GM12878 (cell line): ENCODE data around the gene PPP1R13B. TPM values are rescaled to one million over a fixed set of nuclear protein-coding genes. Genes with fewer than 3 reads are reported as not detected.

ENCODE experiments used
- ATAC-seq: fragments of 200-7000 bp; cut with Tn5 transposase; 3 replicates; pipeline ENCODE4 v1.9.1; 2020; ENCODE audit warnings: mild to moderate bottlenecking, moderate library complexity
- BruUV-seq: library from RNA; stranded (reverse); fragments of 400-500 nt; replicated peaks from 2 replicates; lab custom pipeline; 2021; lab: Mats Ljungman, UMichigan
- CTCF ChIA-PET: fragments of 300-600 bp; sonication (Branson Sonifier 250); formaldehyde crosslinking; extraction: SDS; loops from one replicate; lab custom pipeline; 2021; ENCODE audit warnings: inconsistent platforms; lab: Yijun Ruan, JAX
- POLR2A ChIA-PET: fragments of 350-600 bp; formaldehyde crosslinking; extraction: SDS; loops from one replicate; lab custom pipeline; 2021; ENCODE audit warnings: inconsistent platforms; lab: Charles Lee
- RAD21 ChIA-PET: fragments of 300-600 bp; sonication (Branson Sonifier 250); formaldehyde crosslinking; loops from one replicate; lab custom pipeline; 2023; ENCODE audit warnings: antibody characterized with exemption; ENCODE audit not compliant: unreplicated experiment; lab: Charles Lee
- SMC1A ChIA-PET: fragments of 300-600 bp; sonication (Branson Sonifier 250); formaldehyde crosslinking; loops from one replicate; lab custom pipeline; 2023; ENCODE audit not compliant: unreplicated experiment, uncharacterized antibody; lab: Charles Lee
- DNase-seq: peaks from one replicate; pipeline ENCODE4 v3.0.0-alpha.2; 2011; ENCODE audit warnings: low read depth, low spot score
- FAIRE-seq: peaks from 3 replicates; lab custom pipeline; 2011; peaks lifted over from hg19 to GRCh38; lab: Jason Lieb, UNC
- H2AFZ ChIP-seq: 2 replicates; pipeline ENCODE4 v1.6.0; 2011; ENCODE audit warnings: low read depth, low read length, control low read depth; ENCODE audit not compliant: control insufficient read depth
- H3K27ac ChIP-seq: 2 replicates; pipeline ENCODE4 v1.5.1; 2011; ENCODE audit warnings: control low read depth; ENCODE audit not compliant: control insufficient read depth, insufficient read depth
- H3K27me3 ChIP-seq, 2 experiments: replicated peaks in 1 of 2; 2 replicates each; pipeline versions ENCODE4 v1.6.0 to v1.6.1; 2011; ENCODE audit warnings: low read length in 1 of 2; ENCODE audit not compliant: control insufficient read depth in 2 of 2, insufficient read depth in 2 of 2
- H3K36me3 ChIP-seq, 2 experiments: 2 replicates each; pipeline ENCODE4 v1.5.1; 2011; ENCODE audit warnings: low read length in 1 of 2; ENCODE audit not compliant: control insufficient read depth in 2 of 2, insufficient read depth in 2 of 2
- H3K4me1 ChIP-seq: 2 replicates; pipeline ENCODE4 v1.6.1; 2011; ENCODE audit warnings: mild to moderate bottlenecking, low read length, moderate library complexity, mixed read lengths; ENCODE audit not compliant: control insufficient read depth, insufficient read depth
- H3K4me2 ChIP-seq: 2 replicates; pipeline ENCODE4 v1.6.0; 2011; ENCODE audit warnings: control low read depth; ENCODE audit not compliant: control insufficient read depth, insufficient read depth
- H3K4me3 ChIP-seq: fragments of 200-600 bp; sonication (generic); 2 replicates; pipeline ENCODE4 v1.5.1; 2016
- H3K79me2 ChIP-seq: 2 replicates; pipeline ENCODE4 v1.6.0; 2011; ENCODE audit warnings: low read length; ENCODE audit not compliant: control insufficient read depth, insufficient read depth
- H3K9ac ChIP-seq: 2 replicates; pipeline ENCODE4 v1.8.0; 2011; ENCODE audit warnings: low read length, control low read depth, mixed read lengths; ENCODE audit not compliant: control insufficient read depth, insufficient read depth
- H3K9me3 ChIP-seq: replicated peaks from 3 replicates; pipeline ENCODE4 v1.5.1; 2011; ENCODE audit warnings: mild to moderate bottlenecking, low read length; ENCODE audit not compliant: control insufficient read depth, insufficient read depth
- H4K20me1 ChIP-seq: 2 replicates; pipeline ENCODE4 v1.6.0; 2011; ENCODE audit not compliant: control insufficient read depth, insufficient read depth
- CREM ChIP-seq: IDR thresholded peaks from 2 replicates; pipeline ENCODE4 v1.6.1; 2014; ENCODE audit warnings: antibody characterized with exemption, low read depth
- POLR2AphosphoS2 ChIP-seq: IDR thresholded peaks from 2 replicates; pipeline ENCODE4 v1.6.1; 2011; ENCODE audit warnings: low read depth, mild to moderate bottlenecking, low read length, improper control_type of control experiment, moderate library complexity
- POU2F2 ChIP-seq: IDR thresholded peaks from 3 replicates; pipeline ENCODE4 v1.6.1; 2011; ENCODE audit warnings: low read depth, mild to moderate bottlenecking, low read length, borderline replicate concordance
- SIX5 ChIP-seq: IDR thresholded peaks from 2 replicates; pipeline ENCODE4 v1.6.1; 2011; ENCODE audit warnings: mild to moderate bottlenecking, low read depth, low read length, moderate library complexity; ENCODE audit not compliant: severe bottlenecking
- ZBED1 ChIP-seq: IDR thresholded peaks from 2 replicates; pipeline ENCODE4 v1.6.1; 2016; ENCODE audit warnings: borderline replicate concordance
- WGBS: methylation state at CpG from one replicate; pipeline ENCODE4 v1.1.6; 2016; ENCODE audit warnings: low lambda C conversion rate; ENCODE audit not compliant: insufficient replicate concordance, insufficient coverage; ENCODE audit errors: missing lambda C conversion rate; 5-methylcytosine and 5-hydroxymethylcytosine counted together
- in situ Hi-C: fragments of 300-500 bp; cut with MboI; formaldehyde crosslinking; loops from 9 replicates; pipeline ENCODE4 v1.14.3; 2018; ENCODE audit warnings: mixed read lengths
- intact Hi-C: fragments of 100-400 bp; cut with micrococcal nuclease; formaldehyde crosslinking; loops from one replicate; pipeline ENCODE4 v1.14.2; 2022; ENCODE audit not compliant: unreplicated experiment
- polyA plus RNA-seq, 11 experiments: library from polyadenylated mRNA; depleted of rRNA in 4 of 11; unstranded in 6 of 11; stranded (reverse) in 5 of 11; fragments of >200 nt; fragmentation: Nextera tagmentation in 4 of 11; fragmentation: Illumina TruSeq in 1 of 11; extraction: Ambion mirVana in 4 of 11; extraction: Trizol in 1 of 11; gene quantifications; 1 replicate in 1 of 11; 2 replicates in 10 of 11; pipeline versions ENCODE4 v1.2.1 to v1.2.3, GENCODE V29; 2011 to 2016; ENCODE audit warnings: inconsistent platforms in 2 of 11, missing spikeins in 2 of 11, low read depth in 1 of 11
- total RNA-seq, 4 experiments: library from RNA; depleted of rRNA in 3 of 4; stranded (reverse); fragments of >200 nt in 3 of 4; fragmentation: Illumina TruSeq in 1 of 4; extraction: Trizol in 1 of 4; gene quantifications; 2 replicates each; pipeline versions ENCODE4 v1.2.1 to v1.2.3, GENCODE V29; 2013 to 2021
- TF ChIP-seq, protein P1 (sequence below): fragments of 450-650 bp; IDR thresholded peaks from 2 replicates; pipeline ENCODE4 v1.6.1; 2017; ENCODE audit warnings: mild to moderate bottlenecking

The PPP1R13B gene
- total and polyA plus RNA-seq, 10 of the 15 experiments (the other 5 are each of a cell fraction or from before 2014, with no cell fraction given), result 0.16 to 8.1 (median 3.2) TPM

DNA sequence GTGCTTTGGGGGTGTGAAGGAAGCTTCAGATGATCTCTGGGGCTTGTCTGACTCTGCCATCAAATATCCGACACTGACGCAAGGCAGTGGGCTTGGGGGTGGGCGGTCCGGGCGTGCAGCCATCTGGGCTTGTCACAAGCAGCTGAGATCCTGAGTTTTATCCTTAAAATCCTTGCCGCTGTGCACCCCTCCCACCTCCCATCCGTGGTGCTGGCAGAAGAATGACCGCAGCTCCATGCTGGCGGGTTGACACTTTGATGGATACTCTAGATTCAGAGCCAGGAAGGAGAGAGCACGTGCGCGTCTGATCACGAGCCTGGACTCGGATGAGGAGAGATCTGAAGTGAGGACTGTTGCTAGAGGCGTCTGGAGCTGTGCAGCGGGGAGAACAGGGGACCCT is 128.8 kb downstream of the PPP1R13B start:
- ATAC-seq (no peak), FAIRE-seq (no peak), DNase-seq (no peak)
- no peaks in the 10 kb centered on the region for H4K20me1 ChIP-seq
- H3K27me3 ChIP-seq, result no peaks in the 10 kb centered on the region
- no peaks in the 10 kb centered on the region for H3K36me3 ChIP-seq
- intact Hi-C loops, result no loop called here
- H3K4me3 ChIP-seq, result no peak overlapping the region
- peaks cover 3% of the 10 kb centered on the region; the same call in 1 of the 2 replicates for H3K4me1 ChIP-seq
- in situ Hi-C loops, result no loop called here
- ChIA-PET RAD21 (interaction anchor here (0.7 kb wide), 1 partner anchor 24 kb away, joined by 3 read pairs; no protein-coding TSS in a partner anchor), POLR2A (interaction anchor here (0.6 to 0.8 kb wide), 2 partner anchors 8 to 83 kb away, joined by 3 to 4 read pairs; no protein-coding TSS in a partner anchor), CTCF (interaction anchor here (0.6 to 1.1 kb wide), 2 partner anchors 189 to 192 kb away, joined by 3 read pairs; no protein-coding TSS in a partner anchor), SMC1A (no interaction called here)
- H3K79me2 ChIP-seq, result peaks cover 30% of the 10 kb centered on the region
- no peak overlapping the region for H2AFZ ChIP-seq
- no peaks in the 10 kb centered on the region for H3K9me3 ChIP-seq
- no peak overlapping the region for H3K4me2 ChIP-seq
- 97% methylated on average over 16 of the region's 16 CpGs for WGBS
- no peak overlapping the region for H3K27ac ChIP-seq
- TF ChIP-seq POU2F2, result no peak
- no peak for TF ChIP-seq ZBED1
- TF ChIP-seq SIX5, result no peak
- TF ChIP-seq CREM, result no peak
- TF ChIP-seq POLR2AphosphoS2, result no peak
- TF ChIP-seq, protein P1, sequence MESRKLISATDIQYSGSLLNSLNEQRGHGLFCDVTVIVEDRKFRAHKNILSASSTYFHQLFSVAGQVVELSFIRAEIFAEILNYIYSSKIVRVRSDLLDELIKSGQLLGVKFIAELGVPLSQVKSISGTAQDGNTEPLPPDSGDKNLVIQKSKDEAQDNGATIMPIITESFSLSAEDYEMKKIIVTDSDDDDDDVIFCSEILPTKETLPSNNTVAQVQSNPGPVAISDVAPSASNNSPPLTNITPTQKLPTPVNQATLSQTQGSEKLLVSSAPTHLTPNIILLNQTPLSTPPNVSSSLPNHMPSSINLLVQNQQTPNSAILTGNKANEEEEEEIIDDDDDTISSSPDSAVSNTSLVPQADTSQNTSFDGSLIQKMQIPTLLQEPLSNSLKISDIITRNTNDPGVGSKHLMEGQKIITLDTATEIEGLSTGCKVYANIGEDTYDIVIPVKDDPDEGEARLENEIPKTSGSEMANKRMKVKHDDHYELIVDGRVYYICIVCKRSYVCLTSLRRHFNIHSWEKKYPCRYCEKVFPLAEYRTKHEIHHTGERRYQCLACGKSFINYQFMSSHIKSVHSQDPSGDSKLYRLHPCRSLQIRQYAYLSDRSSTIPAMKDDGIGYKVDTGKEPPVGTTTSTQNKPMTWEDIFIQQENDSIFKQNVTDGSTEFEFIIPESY, result no peak
- no TSS peak for BruUV-seq
- H3K9ac ChIP-seq, result no peak overlapping the region
